ENCODE measurements around the gene NREP. TPM values are rescaled to one million over a fixed set of nuclear protein-coding genes. Genes with fewer than 3 reads are reported as not detected.
A peak's percentile ranks its signal among the peaks of the same experiment; 100 is the strongest.

Gene NREP
- total RNA-seq, 1 donor from 2014 or later, result 21.6 TPM

DNA sequence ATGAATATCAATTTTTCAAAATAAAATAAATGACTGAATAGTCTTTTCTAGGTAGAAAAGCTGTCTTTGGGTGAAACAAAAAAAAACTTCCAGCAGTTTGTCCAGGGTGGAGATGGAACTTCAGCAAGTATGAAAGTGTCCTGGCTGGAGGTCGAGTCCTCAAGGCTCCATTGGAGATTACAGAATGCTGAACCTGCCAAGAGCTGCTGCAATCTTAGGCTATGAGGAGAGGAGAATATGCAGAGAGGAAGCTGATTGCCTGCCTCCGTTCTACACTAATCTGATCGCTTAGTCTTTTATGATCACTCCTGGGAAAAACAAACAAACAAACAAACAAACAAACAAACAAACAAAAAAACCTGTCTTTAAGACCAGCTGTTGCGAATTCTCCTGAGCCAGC is 50.6 kb downstream of the NREP start:
- H3K4me1 ChIP-seq, result no peaks in the 10 kb centered on the region
- H3K9me3 ChIP-seq, result no peaks in the 10 kb centered on the region
- no peaks in the 10 kb centered on the region for H3K27me3 ChIP-seq (ENCODE audit: low read depth)
- no peaks in the 10 kb centered on the region for H3K36me3 ChIP-seq
- no peak for DNase-seq
- ATAC-seq, result no peak
- H3K4me3 ChIP-seq, result no peak overlapping the region
- intact Hi-C loops (cut with DNase I), result no loop called here
- TF ChIP-seq, protein P1, sequence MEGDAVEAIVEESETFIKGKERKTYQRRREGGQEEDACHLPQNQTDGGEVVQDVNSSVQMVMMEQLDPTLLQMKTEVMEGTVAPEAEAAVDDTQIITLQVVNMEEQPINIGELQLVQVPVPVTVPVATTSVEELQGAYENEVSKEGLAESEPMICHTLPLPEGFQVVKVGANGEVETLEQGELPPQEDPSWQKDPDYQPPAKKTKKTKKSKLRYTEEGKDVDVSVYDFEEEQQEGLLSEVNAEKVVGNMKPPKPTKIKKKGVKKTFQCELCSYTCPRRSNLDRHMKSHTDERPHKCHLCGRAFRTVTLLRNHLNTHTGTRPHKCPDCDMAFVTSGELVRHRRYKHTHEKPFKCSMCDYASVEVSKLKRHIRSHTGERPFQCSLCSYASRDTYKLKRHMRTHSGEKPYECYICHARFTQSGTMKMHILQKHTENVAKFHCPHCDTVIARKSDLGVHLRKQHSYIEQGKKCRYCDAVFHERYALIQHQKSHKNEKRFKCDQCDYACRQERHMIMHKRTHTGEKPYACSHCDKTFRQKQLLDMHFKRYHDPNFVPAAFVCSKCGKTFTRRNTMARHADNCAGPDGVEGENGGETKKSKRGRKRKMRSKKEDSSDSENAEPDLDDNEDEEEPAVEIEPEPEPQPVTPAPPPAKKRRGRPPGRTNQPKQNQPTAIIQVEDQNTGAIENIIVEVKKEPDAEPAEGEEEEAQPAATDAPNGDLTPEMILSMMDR (IDR thresholded peaks at IDR 0.05), result no peak
- no peak overlapping the region for H3K27ac ChIP-seq

DNA sequence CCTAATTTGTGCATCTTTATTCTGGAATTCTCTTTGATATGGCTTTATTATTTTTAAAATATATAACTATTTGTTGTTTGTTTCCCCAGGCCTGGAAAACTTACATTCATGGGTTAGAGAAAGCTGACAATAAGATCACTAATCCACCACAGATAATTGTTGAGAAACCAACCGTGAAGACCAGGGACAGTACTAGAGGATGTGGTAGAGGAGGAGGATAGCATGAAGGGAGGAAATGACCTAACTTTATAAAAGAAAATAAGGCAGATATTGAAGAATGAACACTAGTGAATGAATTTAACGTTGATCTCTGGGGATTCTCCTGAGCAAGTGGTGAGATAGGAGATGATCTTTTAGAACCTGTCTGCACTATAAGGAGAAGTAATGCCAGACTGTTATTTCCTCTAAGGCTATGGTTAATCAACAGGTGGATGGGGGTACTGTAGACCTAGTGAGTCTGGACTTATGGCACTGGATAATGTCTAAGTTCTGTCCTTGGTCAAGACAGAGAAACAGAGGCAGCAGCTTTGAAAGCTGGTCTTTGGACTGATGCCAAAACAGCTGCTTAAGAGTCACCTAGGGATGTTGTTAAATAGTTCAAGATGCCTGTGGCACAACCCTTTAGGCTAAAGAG is 52.4 kb downstream of the NREP start:
- ATAC-seq, result no peak
- no peak overlapping the region for H3K4me3 ChIP-seq
- TF ChIP-seq, protein P1 (IDR thresholded peaks at IDR 0.05), result no peak
- H3K27me3 ChIP-seq (ENCODE audit: low read depth), result no peaks in the 10 kb centered on the region
- DNase-seq, result no peak
- H3K4me1 ChIP-seq, result no peaks in the 10 kb centered on the region
- intact Hi-C loops (cut with DNase I), result no loop called here
- H3K36me3 ChIP-seq, result no peaks in the 10 kb centered on the region
- no peaks in the 10 kb centered on the region for H3K9me3 ChIP-seq
- H3K27ac ChIP-seq, result no peak overlapping the region

DNA sequence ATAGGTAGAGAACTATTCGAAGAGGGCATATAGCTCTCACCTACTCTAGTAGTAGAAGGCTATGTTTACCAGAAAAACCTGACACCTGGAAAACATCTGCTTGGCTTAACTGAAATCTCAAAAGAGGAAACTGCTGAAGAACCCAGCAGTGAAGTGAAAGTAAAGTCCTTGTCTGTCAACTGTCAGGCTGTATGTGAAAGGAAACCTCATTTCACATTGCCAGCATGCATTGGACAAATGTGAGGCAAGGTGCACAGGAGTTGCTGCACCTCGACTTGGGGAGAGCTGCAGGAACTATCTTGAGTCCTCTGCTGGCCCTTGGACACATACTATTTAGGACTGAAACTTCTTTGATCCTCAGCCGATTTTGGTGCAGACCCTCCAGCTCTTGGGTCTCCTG is 53.3 kb downstream of the NREP start:
- TF ChIP-seq, protein P1 (IDR thresholded peaks at IDR 0.05), result no peak
- intact Hi-C loops (cut with DNase I), result no loop called here
- H3K36me3 ChIP-seq, result no peaks in the 10 kb centered on the region
- H3K4me1 ChIP-seq, result peaks cover under 1% of the 10 kb centered on the region
- DNase-seq (no peak), ATAC-seq (no peak)
- H3K27me3 ChIP-seq (ENCODE audit: low read depth), result no peaks in the 10 kb centered on the region
- H3K4me3 ChIP-seq, result no peak overlapping the region
- no peaks in the 10 kb centered on the region for H3K9me3 ChIP-seq
- H3K27ac ChIP-seq, result no peak overlapping the region

DNA sequence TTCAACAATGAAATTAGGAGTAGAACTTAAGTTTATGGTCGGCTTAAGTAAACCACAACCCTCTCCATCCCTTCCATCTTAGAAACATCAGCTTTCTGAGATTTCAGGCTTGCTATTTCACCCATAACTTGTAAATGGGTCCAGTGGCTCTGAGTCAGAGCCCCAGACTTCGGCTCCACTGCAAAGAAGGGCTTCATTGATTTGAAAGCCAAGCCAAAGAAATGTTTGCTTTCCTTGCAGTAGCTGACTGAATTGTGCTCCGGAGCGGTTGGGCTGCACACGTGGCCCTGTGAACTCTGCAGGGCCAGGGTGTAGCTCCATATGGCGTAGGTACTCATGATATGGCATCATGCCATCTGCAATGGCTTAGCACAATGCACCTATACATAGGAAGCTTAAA is 57.0 kb downstream of the NREP start:
- Histone ChIP-seq H3K4me3 (no peak overlapping the region), H3K27me3 (ENCODE audit: low read depth) (no peaks in the 10 kb centered on the region), H3K4me1 (peaks cover 19% of the 10 kb centered on the region), H3K27ac (no peak overlapping the region), H3K36me3 (no peaks in the 10 kb centered on the region), H3K9me3 (no peaks in the 10 kb centered on the region)
- ATAC-seq (no peak), DNase-seq (no peak)
- intact Hi-C loops (cut with DNase I), result no loop called here
- TF ChIP-seq, protein P1 (IDR thresholded peaks at IDR 0.05), result no peak

DNA sequence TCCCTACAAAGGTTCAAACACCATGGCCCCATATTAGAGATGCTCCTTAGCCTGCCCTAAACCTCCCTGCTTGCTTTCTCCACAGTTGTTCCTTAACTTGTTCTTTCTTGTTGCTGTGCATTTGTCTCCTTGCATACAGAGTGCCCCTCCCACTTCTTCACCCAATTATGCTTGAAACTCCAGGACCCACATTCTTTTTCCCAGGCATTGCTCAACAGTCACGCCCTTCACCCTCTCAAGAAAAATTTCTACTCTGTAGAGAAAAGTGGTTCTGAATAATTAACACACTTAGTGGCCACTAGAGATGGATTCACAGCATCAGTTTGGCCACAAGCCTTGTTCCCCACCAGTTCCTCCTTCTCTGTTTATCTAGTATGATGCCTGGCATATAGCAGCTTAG is 57.7 kb downstream of the NREP start:
- Histone ChIP-seq H3K27ac (no peak overlapping the region), H3K4me3 (no peak overlapping the region), H3K27me3 (ENCODE audit: low read depth) (no peaks in the 10 kb centered on the region), H3K4me1 (peaks cover 19% of the 10 kb centered on the region), H3K9me3 (no peaks in the 10 kb centered on the region), H3K36me3 (no peaks in the 10 kb centered on the region)
- TF ChIP-seq, protein P1 (IDR thresholded peaks at IDR 0.05), result no peak
- ATAC-seq (peak; percentile 73 to 78), DNase-seq (no peak)
- intact Hi-C loops (cut with DNase I), result no loop called here
